Hippocampal formation (tissue), 2 donors: ENCODE data around the gene CFAP58.

ENCODE experiments used
- DNase-seq, 2 donors: peaks; one replicate each; lab custom pipeline; 2025; lab: John Stamatoyannopoulos, UW

The CFAP58 gene

GRCh38 chr10:104353325-104354048, at the start of gene CFAP58:
CFAP58 (plus strand) TSS chr10:104353833; CDS start chr10:104353898, 65 bp downstream.
- peak; percentile 78 to 81 for DNase-seq

DNA sequence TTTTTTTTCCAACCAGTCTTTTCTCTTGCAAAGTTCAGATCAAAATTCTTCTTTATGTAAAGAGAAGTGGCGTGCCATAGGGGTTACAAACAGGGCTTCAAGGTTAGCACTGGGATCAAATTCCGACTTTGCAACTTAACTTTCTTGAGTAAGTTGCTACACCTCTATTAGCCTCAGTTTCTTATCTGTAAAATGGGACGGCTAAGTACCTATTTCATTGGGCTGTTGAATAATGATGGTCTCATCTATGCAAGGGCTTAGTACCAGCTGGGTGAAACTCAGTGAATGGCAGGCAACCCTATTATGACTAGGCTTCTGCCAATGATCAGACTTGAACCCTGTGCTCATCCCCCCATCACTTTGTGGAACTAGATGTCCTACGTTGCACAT, 49.3 kb upstream of the CFAP58 start:
- DNase-seq, result no peak

- no peak for DNase-seq
Observed at GRCh38 chr10:104304927-104305326, 48.7 kb upstream of the CFAP58 start.

DNA sequence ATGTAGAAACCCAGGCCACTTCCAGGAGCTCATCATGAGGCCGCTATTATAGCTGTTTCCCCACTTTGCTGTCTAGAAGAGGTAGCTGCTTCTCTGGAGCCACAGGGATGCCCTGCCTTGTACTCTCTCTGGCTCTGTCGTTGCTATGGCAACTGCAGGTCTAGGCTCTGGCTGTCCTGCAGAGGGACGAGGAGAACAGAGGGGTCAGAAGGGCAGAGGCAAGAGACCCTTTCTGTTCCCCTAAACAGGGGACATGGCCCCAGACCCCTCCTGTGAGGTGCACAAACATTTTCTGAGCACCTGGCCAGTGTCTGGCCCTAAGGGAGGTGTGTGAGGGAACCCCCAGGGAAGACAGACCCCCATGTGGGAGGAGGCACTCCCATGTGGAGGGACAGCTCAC, 46.7 kb upstream of the CFAP58 start:
- DNase-seq, result no peak

DNA sequence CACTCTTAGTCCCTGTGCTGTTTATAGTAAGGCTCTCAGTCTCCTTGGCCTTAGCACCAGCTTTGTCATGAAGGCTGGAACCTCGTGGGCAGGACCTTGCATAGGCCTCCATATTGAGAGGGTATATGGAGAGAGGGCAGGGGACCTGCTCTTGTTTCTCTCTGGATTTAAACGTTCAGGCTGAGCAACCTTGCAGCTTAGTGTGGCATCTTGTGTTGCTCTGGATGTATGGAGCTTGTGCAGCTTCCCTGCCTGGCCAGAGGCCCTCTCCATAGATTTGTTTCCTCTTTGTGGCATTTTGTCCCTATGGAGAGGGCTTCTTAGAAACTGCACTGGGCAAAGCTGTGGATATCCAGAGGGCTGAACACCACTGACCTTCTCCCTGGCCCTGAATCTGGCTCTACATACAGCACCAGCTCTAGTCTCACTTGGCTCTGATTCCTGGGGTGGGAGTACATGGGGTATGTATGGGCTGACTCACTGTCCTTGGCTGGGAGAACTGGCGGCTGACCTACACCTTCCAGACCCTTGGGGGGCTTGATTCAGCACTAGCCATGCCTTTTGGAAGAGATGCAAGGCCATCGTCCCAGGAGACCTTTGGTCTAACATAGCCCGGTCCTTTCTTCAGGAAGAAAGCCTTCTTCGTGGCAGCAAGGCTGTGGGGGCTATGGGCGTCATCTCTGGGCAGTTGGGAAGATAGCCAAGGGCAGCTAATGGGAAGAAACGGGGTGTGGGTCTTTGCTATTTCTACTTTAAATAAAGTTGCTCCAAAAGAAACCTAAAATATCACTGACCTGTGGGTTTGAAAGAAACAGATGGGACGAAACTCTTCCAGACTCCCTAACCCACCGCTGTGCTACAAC, 45.8 kb upstream of the CFAP58 start:
- no peak for DNase-seq

DNA sequence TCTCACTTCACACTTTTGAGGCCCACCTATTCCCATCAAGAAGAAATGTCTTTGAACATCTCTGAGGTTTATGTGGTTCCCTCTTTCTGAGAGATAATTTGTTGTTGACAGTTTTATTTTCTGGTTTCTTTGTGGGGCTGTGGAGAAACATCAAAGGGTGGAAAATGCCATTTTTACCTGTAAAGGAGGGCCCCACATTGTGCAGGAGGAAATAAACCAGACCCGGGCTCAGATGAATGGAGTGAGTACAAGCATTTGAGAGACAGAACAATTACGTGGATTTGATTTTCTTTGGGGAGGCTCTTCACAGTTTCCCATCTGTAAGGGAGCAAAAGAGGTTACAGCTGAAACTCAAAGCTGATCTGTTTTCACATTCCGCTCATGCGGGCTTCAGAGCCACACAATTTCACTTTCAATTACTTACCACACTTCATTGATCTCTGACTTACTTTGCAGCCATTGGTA, 45.2 kb upstream of the CFAP58 start:
- no peak for DNase-seq

- no peak for DNase-seq
Observed at GRCh38 chr10:104309980-104310978, 43.4 kb upstream of the CFAP58 start.

DNA sequence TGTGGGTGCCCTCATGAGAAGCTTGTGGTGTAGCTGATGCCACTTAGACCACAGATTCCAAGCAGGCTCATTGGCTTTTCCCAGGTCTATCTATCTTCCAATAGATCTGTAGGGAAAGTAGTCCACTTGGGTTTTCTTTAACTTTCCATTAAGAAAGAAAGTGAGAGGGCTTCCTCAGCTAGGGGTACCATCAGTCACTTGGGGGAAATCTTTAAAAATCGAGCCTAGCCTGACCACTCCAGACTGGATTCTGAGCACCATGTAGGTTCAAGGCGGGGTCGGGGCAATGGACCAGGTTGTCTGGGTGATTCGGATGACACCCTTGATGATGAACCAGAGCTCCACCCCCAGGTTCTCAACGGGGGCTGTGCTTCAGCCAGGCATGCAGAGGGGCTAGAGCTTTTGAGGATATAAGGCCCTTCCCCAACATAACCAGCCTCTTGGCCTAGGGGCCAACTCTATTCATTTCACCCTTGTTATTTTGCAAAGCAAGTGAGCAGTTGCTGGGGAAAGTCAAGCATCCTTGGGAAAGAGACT, 42.4 kb upstream of the CFAP58 start:
- no peak for DNase-seq

DNA sequence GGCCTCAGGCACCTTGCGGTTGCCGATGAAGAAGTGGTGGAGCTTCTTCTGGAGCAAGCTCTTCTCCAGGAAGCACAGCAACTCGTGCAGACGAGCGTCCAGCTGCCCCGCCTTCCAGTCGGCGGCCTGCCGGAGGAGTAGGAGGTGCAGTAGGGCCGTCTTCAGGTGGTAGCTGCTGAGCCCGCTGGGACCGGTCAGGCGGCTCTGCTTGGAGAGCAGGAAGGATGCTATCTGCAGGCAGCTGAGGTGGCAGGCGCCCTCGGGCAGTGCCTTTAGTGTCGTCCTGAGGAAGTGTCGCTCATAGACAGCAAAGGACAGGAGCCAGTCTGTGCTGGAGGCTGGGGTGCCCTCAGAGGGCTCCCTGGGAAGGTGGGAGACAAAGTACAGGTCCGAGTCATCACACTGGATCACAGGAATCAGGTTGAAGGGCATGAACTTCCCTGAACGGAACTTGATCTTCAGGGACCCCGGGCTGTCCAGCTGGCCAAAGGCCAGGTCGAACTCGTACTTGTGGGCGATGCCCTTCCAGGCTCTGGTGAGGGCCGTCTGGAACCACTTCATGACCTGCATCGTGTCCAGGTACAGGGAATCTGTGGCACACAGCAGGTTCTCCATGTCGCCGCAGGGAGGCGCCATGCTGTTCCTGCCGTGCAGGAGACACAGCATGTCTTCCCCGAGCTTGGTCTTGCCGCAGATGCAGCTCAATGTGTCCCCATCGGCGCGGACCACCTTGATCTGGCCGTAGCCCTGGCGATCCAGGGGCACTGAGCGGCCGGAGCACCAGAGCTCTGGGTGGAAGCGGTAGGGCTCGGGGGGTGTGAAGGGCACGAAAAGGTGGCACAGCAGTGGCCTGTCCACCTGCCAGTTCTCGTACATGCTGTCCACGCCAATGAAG, 38.8 kb upstream of the CFAP58 start:
- no peak for DNase-seq

GRCh38 chr10:104315486-104315921, 38.1 kb upstream of the CFAP58 start:
- DNase-seq, result no peak

GRCh38 chr10:104316321-104317099, 37.1 kb upstream of the CFAP58 start:
- no peak for DNase-seq

GRCh38 chr10:104317269-104317710, 36.3 kb upstream of the CFAP58 start:
- DNase-seq, result no peak

DNA sequence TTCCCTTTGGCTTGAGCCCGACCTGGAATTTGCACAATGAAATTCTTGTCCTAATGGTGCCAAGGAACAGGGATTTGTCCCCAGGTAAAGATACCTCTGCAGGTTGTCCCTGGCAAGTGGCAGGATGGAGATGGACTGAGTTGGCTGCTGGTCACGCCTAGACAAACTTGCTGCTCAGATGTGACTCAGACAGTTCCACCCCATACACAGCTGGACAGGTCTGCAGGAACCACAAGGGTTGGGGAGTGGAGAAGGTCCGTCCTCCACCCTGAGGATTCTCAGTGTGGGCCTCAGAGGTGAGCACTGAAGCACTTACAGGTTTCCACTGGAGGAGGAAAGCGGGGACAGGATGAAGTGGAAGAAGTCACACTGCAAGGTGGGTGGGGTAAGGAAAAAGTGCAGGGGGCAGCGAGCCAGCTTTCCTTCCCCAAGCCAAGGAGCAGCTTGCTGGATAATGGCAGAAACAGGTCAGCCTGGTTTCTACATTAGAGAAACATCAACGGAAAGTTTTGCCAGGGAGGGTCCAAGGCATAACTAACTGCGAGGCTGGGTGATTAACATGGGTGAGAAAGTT, 35.8 kb upstream of the CFAP58 start:
- no peak for DNase-seq

- DNase-seq, result no peak
Observed at GRCh38 chr10:104318326-104318725, 35.3 kb upstream of the CFAP58 start.

- no peak for DNase-seq
Observed at GRCh38 chr10:104318810-104319741, 34.6 kb upstream of the CFAP58 start.

DNA sequence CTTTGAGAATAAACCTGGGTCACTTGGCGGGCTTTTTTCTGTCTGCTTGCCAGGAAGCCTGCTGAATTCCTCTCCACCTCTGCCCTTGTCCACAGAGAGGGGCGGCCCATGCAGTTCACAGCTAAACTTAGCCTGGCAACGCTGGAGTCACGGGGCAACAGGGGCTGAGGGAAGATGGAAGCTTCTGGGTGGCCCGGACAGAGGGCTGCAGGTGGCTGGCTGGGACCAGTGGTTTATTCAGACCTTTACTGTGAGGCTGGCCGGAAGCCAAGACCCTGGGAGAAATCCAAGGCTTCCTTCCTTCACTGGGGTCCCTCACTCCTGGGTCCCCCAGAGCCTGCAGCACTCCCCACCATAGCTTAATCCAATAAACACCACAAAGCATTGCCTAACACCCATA, 32.4 kb upstream of the CFAP58 start:
- no peak for DNase-seq

DNA sequence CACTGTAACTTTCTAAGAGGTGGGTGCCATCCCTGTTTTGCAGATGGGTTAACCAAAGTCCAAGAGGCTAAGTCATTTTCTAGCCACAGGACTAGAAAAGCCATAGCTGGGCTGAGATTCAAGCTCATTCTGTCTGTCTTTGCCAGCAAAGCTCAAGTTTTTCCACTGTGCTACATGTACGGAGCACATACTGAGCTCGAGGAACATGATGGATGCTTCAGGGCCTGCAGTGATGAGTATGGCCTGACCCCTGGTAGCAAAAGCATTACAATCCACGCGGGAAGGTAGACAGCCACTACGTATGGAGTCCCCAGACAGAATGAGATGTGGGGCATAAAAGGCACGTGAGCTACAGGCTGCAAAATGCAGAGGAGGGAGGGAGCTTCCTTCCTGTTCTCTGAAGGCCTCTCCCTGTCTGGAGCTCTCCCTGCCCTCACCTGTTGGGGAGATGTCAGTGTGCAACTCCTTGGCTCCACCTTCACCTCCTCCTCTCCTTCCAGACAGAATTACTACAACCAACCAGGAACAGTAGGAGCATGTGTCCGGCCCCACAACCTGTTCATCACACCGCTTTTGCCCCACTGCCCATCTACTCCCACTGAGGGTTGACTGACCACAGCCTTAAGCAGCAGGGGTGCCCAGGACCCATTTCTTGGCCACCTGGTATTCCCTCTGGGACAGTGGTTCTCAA, 31.8 kb upstream of the CFAP58 start:
- no peak for DNase-seq

- DNase-seq, result no peak
Observed at GRCh38 chr10:104322416-104322782, 31.2 kb upstream of the CFAP58 start.
